ENCODE measurements around the gene ATG2A. TPM values are rescaled to one million over a fixed set of nuclear protein-coding genes. Genes with fewer than 3 reads are reported as not detected.

Gene ATG2A
- total and polyA plus RNA-seq, 2 donors from 2014 or later, result 16.8 to 26.9 TPM

- Histone ChIP-seq H3K27ac (ENCODE audit: low read depth in 2 of 2, low read length in 2 of 2) (peak overlapping the region; percentile 73 to 86), H3K9me3 (ENCODE audit: control insufficient read depth in 2 of 3, insufficient read depth in 1 of 3, low read length in 3 of 3) (no peaks in the 10 kb centered on the region), H3K36me3 (ENCODE audit: control insufficient read depth in 2 of 3, insufficient read depth in 3 of 3, low read length in 3 of 3) (peaks cover 0 to 10% (median 4%) of the 10 kb centered on the region in 3 donors), H3K4me1 (ENCODE audit: control insufficient read depth in 2 of 3, insufficient read depth in 2 of 3, low read depth in 1 of 3, low read length in 3 of 3) (peaks cover 0 to 60% (median 38%) of the 10 kb centered on the region in 3 donors), H3K9ac (ENCODE audit: low read length in 3 of 3) (peak overlapping the region in 2 of 3 donors; percentile 26 to 86), H3K4me3 (ENCODE audit: low read length in 3 of 3) (peak overlapping the region; percentile 95 to 97 (median 97)), H3K27me3 (ENCODE audit: control insufficient read depth, insufficient read depth, low read length) (no peaks in the 10 kb centered on the region)
- FAIRE-seq, result no peak
- intact Hi-C loops (cut with DNase I), result no loop called here
- TF ChIP-seq CTCF (IDR thresholded peaks at IDR 0.05; ENCODE audit: borderline replicate concordance, extremely low read depth, insufficient read depth), result no peak
- peak in 1 of 5 donors; percentile 46 for DNase-seq
Measured at GRCh38 chr11:64876229-64876750, 40.7 kb downstream of the ATG2A start.

GRCh38 chr11:64875369-64876228, 41.4 kb downstream of the ATG2A start:
- peak overlapping the region; percentile 58 to 86 for H3K27ac ChIP-seq (ENCODE audit: low read depth in 2 of 2, low read length in 2 of 2)
- peaks cover 0 to 10% (median 4%) of the 10 kb centered on the region in 3 donors for H3K36me3 ChIP-seq (ENCODE audit: control insufficient read depth in 2 of 3, insufficient read depth in 3 of 3, low read length in 3 of 3)
- FAIRE-seq (no peak), DNase-seq (no peak)
- peak overlapping the region in 2 of 3 donors; percentile 95 to 97 for H3K4me3 ChIP-seq (ENCODE audit: low read length in 3 of 3)
- peak overlapping the region in 2 of 3 donors; percentile 26 to 86 for H3K9ac ChIP-seq (ENCODE audit: low read length in 3 of 3)
- no peaks in the 10 kb centered on the region for H3K27me3 ChIP-seq (ENCODE audit: control insufficient read depth, insufficient read depth, low read length)
- intact Hi-C loops (cut with DNase I), result no loop called here
- no peaks in the 10 kb centered on the region for H3K9me3 ChIP-seq (ENCODE audit: control insufficient read depth in 2 of 3, insufficient read depth in 1 of 3, low read length in 3 of 3)
- no peak for TF ChIP-seq CTCF (IDR thresholded peaks at IDR 0.05; ENCODE audit: borderline replicate concordance, extremely low read depth, insufficient read depth)
- peaks cover 0 to 64% (median 44%) of the 10 kb centered on the region in 3 donors for H3K4me1 ChIP-seq (ENCODE audit: control insufficient read depth in 2 of 3, insufficient read depth in 2 of 3, low read depth in 1 of 3, low read length in 3 of 3)

- no peak for TF ChIP-seq CTCF (IDR thresholded peaks at IDR 0.05; ENCODE audit: borderline replicate concordance, extremely low read depth, insufficient read depth)
- Histone ChIP-seq H3K4me3 (ENCODE audit: low read length in 3 of 3) (peak overlapping the region in 2 of 3 donors; percentile 32 to 97), H3K4me1 (ENCODE audit: control insufficient read depth in 2 of 3, insufficient read depth in 2 of 3, low read depth in 1 of 3, low read length in 3 of 3) (peaks cover 0 to 71% (median 52%) of the 10 kb centered on the region in 3 donors), H3K27me3 (ENCODE audit: control insufficient read depth, insufficient read depth, low read length) (no peaks in the 10 kb centered on the region), H3K36me3 (ENCODE audit: control insufficient read depth in 2 of 3, insufficient read depth in 3 of 3, low read length in 3 of 3) (peaks cover 0 to 10% (median 4%) of the 10 kb centered on the region in 3 donors), H3K27ac (ENCODE audit: low read depth in 2 of 2, low read length in 2 of 2) (peak overlapping the region; percentile 58 to 86), H3K9ac (ENCODE audit: low read length in 3 of 3) (peak overlapping the region in 1 of 3 donors; percentile 86), H3K9me3 (ENCODE audit: control insufficient read depth in 2 of 3, insufficient read depth in 1 of 3, low read length in 3 of 3) (no peaks in the 10 kb centered on the region)
- FAIRE-seq (no peak), DNase-seq (peak in 1 of 5 donors; percentile 49)
- intact Hi-C loops (cut with DNase I), result no loop called here
Measured at GRCh38 chr11:64874308-64875240, 42.4 kb downstream of the ATG2A start.
